Stimulated activated CD8-positive, alpha-beta memory T cell treated with anti-CD3 and anti-CD28 coated beads, Interleukin-12 subunit alpha, Interleukin-12 subunit beta, amount 100 ng/mL, for 1 hour (primary cell): ENCODE results near the gene KIF22.
"Not testable (repeated sequence)": the region's sequence is repeated elsewhere in the genome, so short reads cannot be mapped to it uniquely, and the experiment has no call there.

Experiments used
- DNase-seq: peaks from one replicate; pipeline ENCODE4 v3.0.0-alpha.2; 2020; ENCODE audit warnings: low read depth

KIF22 gene

DNA sequence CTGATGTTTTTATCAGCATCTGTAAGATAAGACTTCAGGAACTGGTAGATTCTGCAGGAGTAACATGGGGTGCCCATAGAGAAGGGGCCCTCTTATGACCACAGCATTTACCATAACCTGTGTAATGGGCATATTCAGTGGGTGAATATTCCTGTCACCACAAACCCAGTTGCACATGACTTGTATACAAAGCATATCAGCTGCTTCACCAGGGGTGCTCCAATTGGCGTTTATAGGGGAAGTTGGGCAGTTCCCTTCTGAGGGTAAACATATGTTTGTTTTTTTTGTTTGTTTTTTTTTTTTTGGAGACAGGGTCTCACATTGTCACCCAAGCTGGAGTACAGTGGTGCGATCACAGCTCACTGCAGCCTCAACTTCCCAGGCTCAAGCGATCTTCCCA lies 24.0 kb upstream of the KIF22 start:
- no peak for DNase-seq

DNA sequence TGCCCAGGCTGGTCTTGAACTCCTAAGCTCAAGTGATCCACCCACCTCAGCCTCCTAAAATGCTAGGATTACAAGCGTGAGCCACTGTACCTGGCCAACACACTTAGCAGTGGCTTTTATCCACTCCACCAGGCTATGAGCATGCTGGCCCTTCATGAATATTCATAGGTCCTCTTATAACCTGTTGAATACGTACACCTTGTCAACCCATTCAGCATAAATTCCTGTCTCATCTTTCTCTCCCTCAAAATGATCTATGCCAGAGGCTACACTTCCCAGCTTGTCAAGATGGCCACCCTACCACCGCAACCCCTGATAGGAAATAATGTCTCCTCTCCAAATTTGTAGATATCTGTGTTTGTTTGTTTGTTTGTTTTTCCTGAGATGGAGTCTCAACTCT lies 23.5 kb upstream of the KIF22 start:
- DNase-seq: no peak

DNA sequence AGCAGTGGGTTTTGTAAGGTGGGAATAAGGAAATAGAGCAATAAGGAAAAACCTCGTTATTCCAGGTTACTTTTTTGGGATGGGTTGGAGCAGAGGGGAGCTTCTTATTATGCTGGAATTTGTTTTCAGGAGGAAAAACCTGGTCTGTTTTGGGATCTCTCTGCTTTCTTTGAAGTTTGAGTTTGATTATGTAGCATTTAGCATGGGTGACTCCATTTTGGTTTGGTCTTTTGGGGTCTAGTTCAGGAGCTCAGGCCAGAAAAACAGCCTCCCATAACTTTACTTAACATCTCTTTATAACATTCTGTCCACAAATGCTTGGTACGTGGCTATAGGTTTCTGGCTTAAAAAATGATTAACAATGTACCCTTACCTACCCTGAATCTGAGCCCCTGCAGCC lies 21.0 kb upstream of the KIF22 start:
- DNase-seq: no peak

DNA sequence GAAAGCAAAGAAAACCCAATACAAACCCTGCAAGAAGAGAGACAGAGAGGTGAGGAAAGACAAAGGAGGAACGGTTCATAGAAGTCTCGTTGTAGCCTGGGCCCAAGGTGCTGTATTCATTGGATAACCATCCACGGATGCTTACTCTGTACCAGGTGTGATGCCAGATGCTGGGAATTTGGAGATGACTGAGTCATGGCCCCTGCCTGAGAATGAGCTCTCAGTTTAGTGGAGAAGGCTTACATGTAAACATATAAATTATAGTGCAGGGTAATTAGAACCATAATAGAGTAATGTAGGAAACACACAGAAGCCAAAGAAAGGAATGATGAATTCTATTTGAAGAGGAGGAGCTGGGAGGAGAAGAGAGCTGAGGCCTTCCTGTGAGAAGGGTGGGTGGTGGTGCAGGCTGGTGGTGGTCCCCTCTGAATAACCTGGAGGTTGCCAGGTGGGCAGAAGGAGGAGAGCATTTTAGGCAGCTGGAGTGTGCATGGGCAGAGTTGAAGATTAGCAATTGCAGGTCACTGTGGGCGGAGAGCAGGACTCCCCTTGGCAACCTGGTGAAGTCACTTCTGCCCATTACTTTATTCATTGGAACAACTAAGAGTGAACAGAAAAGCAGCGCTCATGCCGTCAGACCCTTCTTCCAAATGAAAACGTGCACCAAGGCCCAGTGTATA lies 20.2 kb upstream of the KIF22 start:
- DNase-seq: no peak

DNA sequence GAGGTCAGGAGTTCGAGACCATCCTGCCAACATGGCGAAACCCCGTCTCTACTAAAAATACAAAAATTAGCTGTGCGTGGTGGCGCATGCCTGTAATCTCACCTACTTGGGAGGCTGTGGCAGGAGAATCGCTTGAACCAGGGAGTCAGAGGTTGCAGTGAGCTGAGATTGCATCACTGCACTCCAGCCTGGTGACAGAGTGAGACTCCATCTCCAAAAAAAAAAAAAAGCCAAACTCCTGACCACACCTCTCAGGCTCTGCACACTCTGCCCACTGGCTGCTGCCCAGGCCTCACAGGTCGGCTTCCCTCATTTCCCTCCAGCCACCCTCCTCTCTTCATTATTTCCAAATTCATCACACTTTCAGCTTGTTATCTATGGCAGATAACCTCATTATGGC lies 18.2 kb upstream of the KIF22 start:
- not testable (repeated sequence) for DNase-seq

- no peak for DNase-seq
These were observed 15.8 kb upstream of the KIF22 start for GRCh38 chr16:29774730-29775129.

DNA sequence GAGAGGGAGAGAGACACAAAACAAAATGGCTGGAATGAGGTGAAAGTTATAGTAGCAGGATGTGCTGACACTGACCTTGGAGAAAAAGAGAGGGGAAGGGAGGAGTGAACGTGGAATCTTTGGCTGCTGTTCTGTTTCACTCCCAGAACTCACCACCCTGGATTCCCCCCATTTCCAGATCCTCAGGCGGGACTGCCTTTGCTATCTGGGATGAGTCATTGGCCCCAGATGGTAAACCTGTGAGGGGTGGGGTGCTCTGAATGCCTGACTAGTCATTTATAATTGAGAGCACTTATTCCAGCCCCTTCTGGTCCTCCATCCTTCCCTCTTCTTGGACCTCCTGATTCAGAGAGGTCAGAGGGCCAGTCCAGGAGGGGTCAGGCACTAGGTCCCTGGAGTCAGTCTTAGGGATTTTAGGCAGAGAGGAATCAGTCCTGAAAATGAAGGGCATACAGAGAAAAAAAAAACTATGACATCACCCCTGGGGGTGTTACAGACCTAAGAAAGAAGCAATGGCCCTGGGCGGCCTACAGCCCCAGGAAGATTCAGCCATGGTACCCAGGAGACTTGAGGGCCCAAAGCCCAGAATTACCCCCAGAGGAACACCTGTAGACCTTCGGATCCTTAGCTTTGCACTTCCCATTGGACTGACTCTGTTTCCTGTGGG lies 14.7 kb upstream of the KIF22 start:
- DNase-seq: no peak

GRCh38 chr16:29777576-29778350 lies 12.8 kb upstream of the KIF22 start, which contains the start of gene ZG16:
ZG16 (plus strand) TSS chr16:29778256; CDS start chr16:29779267, 1,011 bp downstream.
- DNase-seq: no peak

DNA sequence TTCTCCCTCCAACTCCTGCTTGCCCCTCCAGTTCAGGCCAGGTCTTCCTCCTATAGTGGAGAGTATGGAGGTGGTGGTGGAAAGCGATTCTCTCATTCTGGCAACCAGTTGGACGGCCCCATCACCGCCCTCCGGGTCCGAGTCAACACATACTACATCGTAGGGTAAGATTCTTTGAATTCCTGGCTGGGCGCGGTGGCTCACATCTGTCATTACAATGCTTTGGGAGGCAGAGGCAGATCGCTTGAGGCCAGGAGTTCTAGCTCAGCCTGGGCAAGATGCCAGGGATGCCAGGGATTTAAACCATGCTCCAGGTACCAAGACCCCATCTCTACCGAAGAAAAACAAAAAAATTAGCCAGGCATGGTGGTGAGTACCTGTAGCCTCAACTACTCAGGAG lies 11.1 kb upstream of the KIF22 start:
- no peak for DNase-seq

DNA sequence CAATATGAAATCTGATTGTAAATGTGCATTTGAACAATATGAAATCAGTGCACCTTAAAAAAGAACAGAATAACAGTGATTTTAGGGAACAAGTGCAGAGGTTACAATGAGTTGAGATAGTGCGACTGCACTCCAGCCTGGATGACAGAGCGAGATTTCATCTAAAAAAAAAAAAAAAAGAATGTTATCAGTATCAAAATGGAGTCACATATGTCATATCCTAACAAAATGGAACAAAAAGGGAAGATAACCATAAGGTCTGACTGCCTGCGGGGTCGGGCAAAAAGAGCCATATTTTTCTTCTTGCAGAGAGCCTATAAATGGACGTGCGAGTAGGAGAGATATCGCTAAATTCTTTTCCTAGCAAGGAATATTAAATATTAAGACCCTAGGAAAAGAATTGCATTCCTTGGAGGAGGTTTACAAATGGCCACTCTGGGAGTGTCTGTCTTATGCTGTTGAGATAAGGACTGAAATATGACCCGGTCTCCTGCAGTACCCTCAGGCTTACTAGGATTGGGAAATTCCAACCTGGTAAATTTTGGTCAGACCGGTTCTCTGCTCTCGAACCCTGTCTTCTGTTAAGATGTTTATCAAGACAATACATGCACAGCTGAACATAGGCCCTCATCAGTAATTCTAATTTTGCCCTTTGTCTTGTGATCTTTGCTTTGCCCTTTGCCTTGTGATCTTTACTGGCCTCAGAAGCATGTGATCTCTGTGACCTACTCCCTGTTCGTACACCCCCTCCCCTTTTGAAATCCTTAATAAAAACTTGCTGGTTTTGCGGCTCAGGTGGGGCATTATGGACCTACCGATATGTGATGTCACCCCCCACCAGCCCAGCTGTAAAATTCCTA lies 7.2 kb upstream of the KIF22 start:
- DNase-seq: not testable (repeated sequence)

- DNase-seq: no peak
These were observed 6.4 kb upstream of the KIF22 start for GRCh38 chr16:29784157-29784556.

- DNase-seq: peak; percentile 61
These were observed 5.5 kb upstream of the KIF22 start for GRCh38 chr16:29784901-29785500.

GRCh38 chr16:29787155-29787554 lies 3.4 kb upstream of the KIF22 start:
- not testable (repeated sequence) for DNase-seq

DNA sequence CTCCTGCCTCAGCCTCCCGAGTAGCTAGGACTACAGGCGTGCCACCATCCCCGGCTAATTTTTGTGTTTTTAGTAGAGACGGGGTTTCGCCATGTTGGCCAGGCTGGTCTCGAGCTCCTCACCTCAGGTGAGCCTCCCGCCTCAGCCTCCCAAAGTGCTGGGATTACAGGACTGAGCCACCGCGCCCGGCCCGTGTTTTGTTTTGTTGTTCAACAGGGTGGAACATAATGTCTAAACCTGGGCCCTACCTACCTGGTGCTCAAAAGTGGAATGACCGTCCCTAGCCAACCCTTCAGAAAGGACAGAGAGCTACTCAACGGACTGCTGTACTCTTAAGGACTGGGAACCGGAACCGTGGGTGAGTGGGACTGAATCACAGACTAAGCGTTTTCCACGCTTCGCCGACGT lies 772 bp upstream of the KIF22 start:
- no peak for DNase-seq

GRCh38 chr16:29790949-29791844 lies 646 bp downstream of the KIF22 start:
- no peak for DNase-seq

- DNase-seq: no peak
These were observed 1.6 kb downstream of the KIF22 start for GRCh38 chr16:29791845-29792807.

DNA sequence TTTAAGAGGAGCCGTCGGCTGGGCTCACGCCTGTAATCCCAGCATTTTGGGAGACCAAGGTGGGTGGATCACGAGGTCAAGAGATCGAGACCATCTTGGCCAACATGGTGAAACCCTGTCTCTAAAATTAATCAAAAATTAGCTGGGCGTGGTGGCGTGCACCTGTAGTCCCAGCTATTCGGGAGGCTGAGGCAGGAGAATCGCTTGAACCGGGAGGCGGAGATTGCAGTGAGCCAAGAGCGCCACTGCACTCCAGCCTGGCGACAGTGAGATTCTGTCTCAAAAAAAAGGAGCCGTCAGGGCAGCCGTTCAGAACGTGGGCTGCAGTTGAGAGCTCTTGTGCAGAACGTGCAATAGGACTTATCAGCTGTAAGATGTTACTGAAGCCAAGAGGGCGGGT lies 2.6 kb downstream of the KIF22 start:
- not testable (repeated sequence) for DNase-seq

- DNase-seq: no peak
These were observed 3.7 kb downstream of the KIF22 start for GRCh38 chr16:29794231-29794710.

GRCh38 chr16:29802416-29802935 lies 11.9 kb downstream of the KIF22 start:
- DNase-seq: no peak
